Left ventricle myocardium inferior (tissue), 1 donor: ENCODE data around the gene TRIM61. TPM values are rescaled to one million over a fixed set of nuclear protein-coding genes. Genes with fewer than 3 reads are reported as not detected.
"Not testable (repeated sequence)": the region's sequence is repeated elsewhere in the genome, so short reads cannot be mapped to it uniquely, and the experiment has no call there.

Source experiments
- DNase-seq: peaks from one replicate; pipeline ENCODE4 v3.0.0-alpha.2; 2020
- H3K27ac ChIP-seq: fragments of 200-600 bp; replicated peaks from 2 replicates; pipeline ENCODE4 v1.8.0; 2021
- H3K27me3 ChIP-seq: fragments of 200-600 bp; 2 replicates; pipeline ENCODE4 v1.8.0; 2021; ENCODE audit warnings: low read depth
- H3K36me3 ChIP-seq: fragments of 200-600 bp; 2 replicates; pipeline ENCODE4 v1.8.0; 2021
- H3K4me1 ChIP-seq: fragments of 200-600 bp; 2 replicates; pipeline ENCODE4 v1.8.0; 2021
- H3K4me3 ChIP-seq: fragments of 200-600 bp; 2 replicates; pipeline ENCODE4 v1.8.0; 2021; ENCODE audit warnings: mild to moderate bottlenecking, moderate library complexity
- H3K9me3 ChIP-seq: fragments of 200-600 bp; replicated peaks from 2 replicates; pipeline ENCODE4 v1.8.0; 2021
- CTCF ChIP-seq: fragments of 200-600 bp; IDR thresholded peaks from 2 replicates; pipeline ENCODE4 v1.8.0; 2021; ENCODE audit warnings: antibody characterized with exemption, mild to moderate bottlenecking, borderline replicate concordance
- intact Hi-C: fragments of 100-400 bp; cut with micrococcal nuclease; formaldehyde crosslinking; loops from one replicate; pipeline ENCODE4 v1.11.0; 2022
- total RNA-seq: library from RNA; stranded (reverse); fragmentation: NEBNext Ultra II Directional; extraction: Animal tissue kit (Norgen Biotek cat#: 25700); gene quantifications from one replicate; pipeline ENCODE4 v1.2.1, GENCODE V29; 2021
- donor health status: DM: no; HTN: yes; CAD: no; lungs with severe emphysema.

TRIM61 gene
- total RNA-seq, 1 donor from 2014 or later, result 2.3 TPM

- Histone ChIP-seq H3K27me3 (no peaks in the 10 kb centered on the region), H3K4me1 (peaks cover 21% of the 10 kb centered on the region), H3K27ac (no peak overlapping the region), H3K36me3 (no peaks in the 10 kb centered on the region), H3K4me3 (no peak overlapping the region), H3K9me3 (no peaks in the 10 kb centered on the region)
- no peak for DNase-seq
- TF ChIP-seq CTCF, result no peak
- intact Hi-C loops, result no loop called here
Measured at GRCh38 chr4:164959896-164960295, 17.6 kb downstream of the TRIM61 start.

GRCh38 chr4:164959421-164959820 is 18.0 kb downstream of the TRIM61 start:
- peaks cover 21% of the 10 kb centered on the region for H3K4me1 ChIP-seq
- H3K27me3 ChIP-seq, intact Hi-C loops, H3K4me3 ChIP-seq, H3K27ac ChIP-seq, DNase-seq, H3K36me3 ChIP-seq, H3K9me3 ChIP-seq: not testable (repeated sequence)

DNA sequence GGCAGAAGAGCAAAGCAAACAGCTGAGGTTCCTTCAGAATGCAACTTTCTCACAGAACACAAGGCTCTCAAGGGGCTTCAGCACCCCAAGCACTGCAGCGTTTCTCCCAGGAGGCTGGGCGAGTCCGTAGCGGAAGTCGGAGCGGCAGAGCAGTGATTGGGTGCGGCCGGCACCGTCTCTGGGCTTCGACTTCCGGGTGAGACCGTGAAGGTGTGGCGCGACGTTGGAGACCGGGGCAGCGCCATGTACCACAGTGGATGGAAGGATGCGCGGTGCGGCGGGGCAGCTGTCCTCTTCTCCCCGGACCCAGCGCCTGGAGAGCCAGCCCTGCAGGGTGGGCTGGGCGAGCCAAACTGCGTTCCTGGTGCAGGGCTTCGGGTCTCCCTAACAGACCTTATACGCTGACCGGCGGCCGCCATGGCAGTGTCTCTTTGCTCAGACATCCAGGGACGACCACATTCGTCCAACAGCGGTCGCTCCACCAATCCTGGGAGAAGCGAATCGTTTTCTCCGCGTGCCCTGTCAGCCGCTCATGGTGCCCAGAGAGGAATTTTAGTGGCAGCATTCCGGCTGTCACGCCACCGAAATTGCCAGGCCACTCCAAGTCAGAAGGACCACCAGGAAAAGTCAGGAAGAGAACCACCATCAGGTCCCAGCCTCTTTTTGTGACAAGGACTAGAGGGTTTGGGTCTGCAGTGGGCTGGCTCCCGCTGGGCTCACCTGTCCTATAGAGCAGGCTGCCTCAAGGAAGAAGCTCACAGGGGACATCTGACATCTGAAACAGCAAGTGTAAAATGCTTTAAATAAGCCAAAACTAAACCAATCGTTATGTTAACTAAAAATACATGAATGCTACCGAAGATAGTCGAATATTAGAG is 20.5 kb downstream of the TRIM61 start:
- Histone ChIP-seq H3K27ac (peak overlapping the region; percentile 55), H3K4me1 (peaks cover 21% of the 10 kb centered on the region), H3K9me3 (no peaks in the 10 kb centered on the region), H3K27me3 (peaks cover 20% of the 10 kb centered on the region), H3K36me3 (no peaks in the 10 kb centered on the region), H3K4me3 (peak overlapping the region; percentile 83)
- DNase-seq, result peak; percentile 73
- no peak for TF ChIP-seq CTCF
- intact Hi-C loops, result no loop called here

DNA sequence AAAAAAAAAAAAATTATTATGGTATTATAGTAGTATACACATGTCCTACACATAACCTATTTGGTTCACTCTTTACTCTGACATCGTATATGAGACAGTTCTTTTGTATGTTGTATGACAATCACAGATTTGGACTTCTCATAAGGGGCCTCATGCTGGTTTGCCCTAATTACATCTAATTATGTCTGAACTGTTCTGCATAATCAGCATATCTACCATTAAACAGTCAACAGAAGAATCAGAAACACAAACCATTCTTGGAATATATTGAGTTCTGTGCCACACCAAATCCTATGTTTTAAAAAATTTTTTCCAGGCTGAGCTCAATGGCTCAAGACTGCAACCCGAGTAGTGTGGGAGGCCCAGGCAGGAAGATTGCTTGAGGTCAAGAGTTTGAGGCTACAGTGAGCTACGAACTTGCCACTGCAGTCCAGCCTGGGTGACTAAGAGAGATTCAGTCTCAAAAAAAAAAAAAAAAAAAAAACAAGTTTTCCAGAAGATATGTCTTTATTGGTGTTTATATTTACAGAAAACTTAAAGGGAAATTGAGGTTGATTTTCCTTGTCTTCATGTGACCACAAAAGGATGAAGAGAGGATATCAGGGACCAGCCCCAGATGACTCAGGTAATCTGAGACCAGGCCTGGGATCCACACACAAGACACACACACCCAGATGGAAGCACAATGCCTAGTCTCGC is 22.2 kb downstream of the TRIM61 start:
- peaks cover 31% of the 10 kb centered on the region for H3K27me3 ChIP-seq
- no peak for TF ChIP-seq CTCF
- H3K4me1 ChIP-seq, result peaks cover 21% of the 10 kb centered on the region
- no peak overlapping the region for H3K27ac ChIP-seq
- H3K36me3 ChIP-seq, result no peaks in the 10 kb centered on the region
- intact Hi-C loops, result no loop called here
- no peak for DNase-seq
- H3K4me3 ChIP-seq, result no peak overlapping the region
- H3K9me3 ChIP-seq, result no peaks in the 10 kb centered on the region

DNA sequence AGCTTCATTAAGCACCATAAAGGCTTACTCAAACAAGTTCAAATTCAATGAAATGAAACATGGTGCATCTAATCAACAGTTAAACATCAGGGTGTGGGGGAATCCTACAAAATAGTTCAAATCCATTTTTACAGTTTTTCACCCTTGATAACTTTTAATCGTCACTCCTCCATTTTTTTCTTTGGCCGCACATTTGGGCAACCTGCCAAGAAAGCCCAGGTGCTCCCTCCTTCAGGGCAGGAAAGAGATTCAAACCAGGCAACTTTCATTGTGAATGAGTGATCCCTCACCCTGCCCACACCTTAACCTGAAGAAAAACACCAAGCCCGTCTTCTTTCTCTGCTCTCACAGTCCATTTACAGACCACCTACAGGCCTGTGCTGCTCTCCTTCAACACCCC is 24.9 kb downstream of the TRIM61 start:
- Histone ChIP-seq H3K9me3 (no peaks in the 10 kb centered on the region), H3K4me3 (no peak overlapping the region), H3K27me3 (peaks cover 57% of the 10 kb centered on the region), H3K27ac (no peak overlapping the region), H3K36me3 (no peaks in the 10 kb centered on the region), H3K4me1 (peaks cover 15% of the 10 kb centered on the region)
- intact Hi-C loops, result no loop called here
- no peak for TF ChIP-seq CTCF
- DNase-seq, result no peak
